GM12878 (cell line): ENCODE data around the gene FLAD1. TPM values are rescaled to one million over a fixed set of nuclear protein-coding genes. Genes with fewer than 3 reads are reported as not detected.
A peak's percentile ranks its signal among the peaks of the same experiment; 100 is the strongest.

ENCODE experiments used
- ATAC-seq: fragments of 200-7000 bp; cut with Tn5 transposase; 3 replicates; pipeline ENCODE4 v1.9.1; 2020; ENCODE audit warnings: mild to moderate bottlenecking, moderate library complexity
- BruUV-seq: library from RNA; stranded (reverse); fragments of 400-500 nt; replicated peaks from 2 replicates; lab custom pipeline; 2021; lab: Mats Ljungman, UMichigan
- CTCF ChIA-PET: fragments of 300-600 bp; sonication (Branson Sonifier 250); formaldehyde crosslinking; extraction: SDS; loops from one replicate; lab custom pipeline; 2021; ENCODE audit warnings: inconsistent platforms; lab: Yijun Ruan, JAX
- POLR2A ChIA-PET: fragments of 350-600 bp; formaldehyde crosslinking; extraction: SDS; loops from one replicate; lab custom pipeline; 2021; ENCODE audit warnings: inconsistent platforms; lab: Charles Lee
- RAD21 ChIA-PET: fragments of 300-600 bp; sonication (Branson Sonifier 250); formaldehyde crosslinking; loops from one replicate; lab custom pipeline; 2023; ENCODE audit warnings: antibody characterized with exemption; ENCODE audit not compliant: unreplicated experiment; lab: Charles Lee
- SMC1A ChIA-PET: fragments of 300-600 bp; sonication (Branson Sonifier 250); formaldehyde crosslinking; loops from one replicate; lab custom pipeline; 2023; ENCODE audit not compliant: unreplicated experiment, uncharacterized antibody; lab: Charles Lee
- DNase-seq: peaks from one replicate; pipeline ENCODE4 v3.0.0-alpha.2; 2011; ENCODE audit warnings: low read depth, low spot score
- FAIRE-seq: peaks from 3 replicates; lab custom pipeline; 2011; peaks lifted over from hg19 to GRCh38; lab: Jason Lieb, UNC
- H2AFZ ChIP-seq: 2 replicates; pipeline ENCODE4 v1.6.0; 2011; ENCODE audit warnings: low read depth, low read length, control low read depth; ENCODE audit not compliant: control insufficient read depth
- H3K27ac ChIP-seq: 2 replicates; pipeline ENCODE4 v1.5.1; 2011; ENCODE audit warnings: control low read depth; ENCODE audit not compliant: control insufficient read depth, insufficient read depth
- H3K27me3 ChIP-seq, 2 experiments: replicated peaks in 1 of 2; 2 replicates each; pipeline versions ENCODE4 v1.6.0 to v1.6.1; 2011; ENCODE audit warnings: low read length in 1 of 2; ENCODE audit not compliant: control insufficient read depth in 2 of 2, insufficient read depth in 2 of 2
- H3K36me3 ChIP-seq, 2 experiments: 2 replicates each; pipeline ENCODE4 v1.5.1; 2011; ENCODE audit warnings: low read length in 1 of 2; ENCODE audit not compliant: control insufficient read depth in 2 of 2, insufficient read depth in 2 of 2
- H3K4me1 ChIP-seq: 2 replicates; pipeline ENCODE4 v1.6.1; 2011; ENCODE audit warnings: mild to moderate bottlenecking, low read length, moderate library complexity, mixed read lengths; ENCODE audit not compliant: control insufficient read depth, insufficient read depth
- H3K4me2 ChIP-seq: 2 replicates; pipeline ENCODE4 v1.6.0; 2011; ENCODE audit warnings: control low read depth; ENCODE audit not compliant: control insufficient read depth, insufficient read depth
- H3K4me3 ChIP-seq: fragments of 200-600 bp; sonication (generic); 2 replicates; pipeline ENCODE4 v1.5.1; 2016
- H3K79me2 ChIP-seq: 2 replicates; pipeline ENCODE4 v1.6.0; 2011; ENCODE audit warnings: low read length; ENCODE audit not compliant: control insufficient read depth, insufficient read depth
- H3K9ac ChIP-seq: 2 replicates; pipeline ENCODE4 v1.8.0; 2011; ENCODE audit warnings: low read length, control low read depth, mixed read lengths; ENCODE audit not compliant: control insufficient read depth, insufficient read depth
- H3K9me3 ChIP-seq: replicated peaks from 3 replicates; pipeline ENCODE4 v1.5.1; 2011; ENCODE audit warnings: mild to moderate bottlenecking, low read length; ENCODE audit not compliant: control insufficient read depth, insufficient read depth
- H4K20me1 ChIP-seq: 2 replicates; pipeline ENCODE4 v1.6.0; 2011; ENCODE audit not compliant: control insufficient read depth, insufficient read depth
- HDGF ChIP-seq: fragments of 450-650 bp; IDR thresholded peaks from 2 replicates; pipeline ENCODE4 v1.6.1; 2016; ENCODE audit warnings: antibody characterized with exemption
- POU2F2 ChIP-seq: IDR thresholded peaks from 3 replicates; pipeline ENCODE4 v1.6.1; 2011; ENCODE audit warnings: low read depth, mild to moderate bottlenecking, low read length, borderline replicate concordance
- SMARCA5 ChIP-seq: fragments of 450-650 bp; IDR thresholded peaks from 2 replicates; pipeline ENCODE4 v1.6.1; 2017; ENCODE audit warnings: mild to moderate bottlenecking
- WGBS: methylation state at CpG from one replicate; pipeline ENCODE4 v1.1.6; 2016; ENCODE audit warnings: low lambda C conversion rate; ENCODE audit not compliant: insufficient replicate concordance, insufficient coverage; ENCODE audit errors: missing lambda C conversion rate; 5-methylcytosine and 5-hydroxymethylcytosine counted together
- in situ Hi-C: fragments of 300-500 bp; cut with MboI; formaldehyde crosslinking; loops from 9 replicates; pipeline ENCODE4 v1.14.3; 2018; ENCODE audit warnings: mixed read lengths
- intact Hi-C: fragments of 100-400 bp; cut with micrococcal nuclease; formaldehyde crosslinking; loops from one replicate; pipeline ENCODE4 v1.14.2; 2022; ENCODE audit not compliant: unreplicated experiment
- polyA plus RNA-seq, 11 experiments: library from polyadenylated mRNA; depleted of rRNA in 4 of 11; unstranded in 6 of 11; stranded (reverse) in 5 of 11; fragments of >200 nt; fragmentation: Nextera tagmentation in 4 of 11; fragmentation: Illumina TruSeq in 1 of 11; extraction: Ambion mirVana in 4 of 11; extraction: Trizol in 1 of 11; gene quantifications; 1 replicate in 1 of 11; 2 replicates in 10 of 11; pipeline versions ENCODE4 v1.2.1 to v1.2.3, GENCODE V29; 2011 to 2016; ENCODE audit warnings: inconsistent platforms in 2 of 11, missing spikeins in 2 of 11, low read depth in 1 of 11
- total RNA-seq, 4 experiments: library from RNA; depleted of rRNA in 3 of 4; stranded (reverse); fragments of >200 nt in 3 of 4; fragmentation: Illumina TruSeq in 1 of 4; extraction: Trizol in 1 of 4; gene quantifications; 2 replicates each; pipeline versions ENCODE4 v1.2.1 to v1.2.3, GENCODE V29; 2013 to 2021
- TF ChIP-seq, protein P1 (sequence below): fragments of 450-650 bp; IDR thresholded peaks from 2 replicates; pipeline ENCODE4 v1.6.1; 2016; ENCODE audit warnings: mild to moderate bottlenecking

Gene FLAD1
- total and polyA plus RNA-seq, 10 of the 15 experiments (the other 5 are each of a cell fraction or from before 2014, with no cell fraction given) = 22.9 to 93.4 (median 56.6) TPM

DNA sequence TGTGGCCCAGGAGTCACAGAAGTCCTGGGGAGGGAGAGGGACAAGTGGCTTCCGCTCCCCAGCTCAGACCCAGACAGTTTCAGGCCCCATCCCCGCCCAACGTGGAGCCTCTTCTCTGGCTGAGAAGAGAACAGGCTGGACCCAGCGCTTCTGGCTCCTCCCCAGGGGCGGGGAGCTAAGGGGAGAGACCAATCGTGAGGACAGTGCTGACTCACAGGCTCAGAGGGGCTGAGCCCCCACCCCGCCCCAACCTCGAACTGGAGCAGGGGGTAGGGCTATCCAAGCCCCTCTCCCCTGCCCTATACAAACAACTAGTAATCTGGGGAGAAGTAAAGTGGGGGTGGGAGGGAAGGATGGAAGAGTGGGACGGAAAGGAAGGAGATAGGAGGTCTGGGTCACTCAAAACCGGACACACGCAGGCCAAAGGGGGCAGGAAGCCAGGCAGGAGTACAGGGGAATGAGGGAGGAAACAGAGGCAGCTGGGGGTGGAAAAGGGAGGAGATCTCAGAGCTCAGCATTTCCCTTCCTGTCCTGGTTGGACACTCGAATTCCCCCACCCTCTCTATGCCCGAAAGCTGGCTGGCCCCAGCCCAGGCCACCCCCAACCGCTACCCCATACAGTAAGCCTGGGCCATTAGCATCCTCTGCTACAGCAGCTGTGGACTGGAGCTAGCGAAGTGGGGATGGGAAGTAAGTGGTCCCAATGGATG, 12.4 kb upstream of the FLAD1 start, which contains the start of gene SHC1 (continued):
- TF ChIP-seq HDGF (peak; percentile 62), POU2F2 (no peak)
- TF ChIP-seq, all 136 proteins: peak for 7

DNA sequence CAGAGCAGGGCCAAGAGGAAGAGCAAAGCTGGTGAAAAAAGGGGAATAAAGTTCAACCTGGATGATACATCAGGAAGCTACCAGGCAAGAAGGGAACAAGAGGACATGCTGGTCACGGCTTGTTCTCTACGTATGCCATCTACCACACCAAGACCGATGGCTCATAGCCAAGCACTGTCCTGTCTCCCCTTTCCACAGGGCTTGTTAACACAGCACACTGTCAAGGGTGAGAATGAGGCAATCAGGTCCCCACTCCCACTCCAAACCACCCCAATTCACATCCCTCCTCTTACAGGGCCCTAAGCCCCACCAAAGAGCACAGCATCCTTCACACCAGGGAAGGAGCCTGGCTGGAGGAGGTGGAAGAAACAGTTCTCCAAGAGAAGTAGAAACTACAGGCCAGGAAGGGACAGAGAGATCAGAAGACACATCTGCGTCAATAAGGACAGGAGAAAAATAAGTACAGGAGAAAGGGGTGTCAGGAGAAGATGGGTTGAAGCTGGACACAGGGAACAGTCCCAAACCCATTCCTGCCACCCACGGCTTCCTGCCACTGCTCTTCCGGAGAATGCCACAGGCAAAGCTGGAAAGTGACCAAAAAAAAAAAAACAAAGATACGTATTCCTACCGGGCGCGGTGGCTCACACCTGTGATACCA, 11.7 kb upstream of the FLAD1 start:
- ATAC-seq = no peak
- peaks cover 58% of the 10 kb centered on the region for H3K79me2 ChIP-seq
- TF ChIP-seq, protein P1, sequence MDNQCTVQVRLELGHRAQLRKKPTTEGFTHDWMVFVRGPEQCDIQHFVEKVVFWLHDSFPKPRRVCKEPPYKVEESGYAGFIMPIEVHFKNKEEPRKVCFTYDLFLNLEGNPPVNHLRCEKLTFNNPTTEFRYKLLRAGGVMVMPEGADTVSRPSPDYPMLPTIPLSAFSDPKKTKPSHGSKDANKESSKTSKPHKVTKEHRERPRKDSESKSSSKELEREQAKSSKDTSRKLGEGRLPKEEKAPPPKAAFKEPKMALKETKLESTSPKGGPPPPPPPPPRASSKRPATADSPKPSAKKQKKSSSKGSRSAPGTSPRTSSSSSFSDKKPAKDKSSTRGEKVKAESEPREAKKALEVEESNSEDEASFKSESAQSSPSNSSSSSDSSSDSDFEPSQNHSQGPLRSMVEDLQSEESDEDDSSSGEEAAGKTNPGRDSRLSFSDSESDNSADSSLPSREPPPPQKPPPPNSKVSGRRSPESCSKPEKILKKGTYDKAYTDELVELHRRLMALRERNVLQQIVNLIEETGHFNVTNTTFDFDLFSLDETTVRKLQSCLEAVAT = 0 out of 2 replicates have a peak, but pooled peaks have one; percentile 26
- no peak for TF ChIP-seq SMARCA5
- TF ChIP-seq, all 136 proteins: peak for 1
- POLR2A ChIA-PET = interaction anchor here (0.7 to 9.8 kb wide), 16 partner anchors 8 to 343 kb away, joined by 3 to 140 read pairs (median 4); partner anchors contain the start of genes CLK2, FLAD1, PBXIP1 and PMVK
- Histone ChIP-seq H3K4me2 (peak overlapping the region; percentile 74), H3K9ac (peak overlapping the region; percentile 52), H3K4me3 (peak overlapping the region; percentile 63; the same call in 1 of the 2 replicates), H3K4me1 (peaks cover 23% of the 10 kb centered on the region), H3K36me3 (peaks cover 4 to 8% of the 10 kb centered on the region in 2 experiments; a peak in 3 of 4 replicates), H2AFZ (no peak overlapping the region), H3K9me3 (no peaks in the 10 kb centered on the region), H4K20me1 (no peaks in the 10 kb centered on the region), H3K27ac (peak overlapping the region; percentile 65), H3K27me3 (no peaks in the 10 kb centered on the region)
- in situ Hi-C loops = no loop called here
- RAD21 ChIA-PET = interaction anchor here (0.9 to 2.8 kb wide), 9 partner anchors 10 to 114 kb away, joined by 3 to 20 read pairs (median 4); partner anchors contain the start of genes FLAD1, PBXIP1, PMVK and PYGO2
- SMC1A ChIA-PET = interaction anchor here (1.3 to 3.2 kb wide), 7 partner anchors 10 to 412 kb away, joined by 3 to 21 read pairs (median 6); partner anchors contain the start of genes FLAD1, KCNN3, PBXIP1 and PYGO2
- over 99% methylated on average over 10 of the region's 10 CpGs for WGBS
- CTCF ChIA-PET = interaction anchor here (0.6 to 20.6 kb wide), 11 partner anchors 10 to 103 kb away, joined by 3 to 226 read pairs (median 4); partner anchors contain the start of genes ADAM15, LENEP, PBXIP1 and PMVK
- FAIRE-seq = no peak
- intact Hi-C loops = loop anchor here (5.0 kb wide), 1 partner anchor 91 kb away; the partner anchor contains the start of gene EFNA4
- BruUV-seq = no TSS peak
- no peak for DNase-seq
